GM12878 (cell line): Measurements from ENCODE around the gene MRPL53. TPM values are rescaled to one million over a fixed set of nuclear protein-coding genes. Genes with fewer than 3 reads are reported as not detected.

Experiments used
- CBX5 ChIP-seq: sonication (generic); IDR thresholded peaks from 2 replicates; pipeline ENCODE4 v1.6.1; 2016; ENCODE audit warnings: low read depth, moderate library complexity, mild to moderate bottlenecking, inconsistent platforms
- CREB1 ChIP-seq: IDR thresholded peaks from 2 replicates; pipeline ENCODE4 v1.6.1; 2012; ENCODE audit warnings: low read depth, mild to moderate bottlenecking, inconsistent platforms
- CUX1 ChIP-seq: IDR thresholded peaks from 2 replicates; pipeline ENCODE4 v1.6.1; 2012; ENCODE audit warnings: improper control_type of control experiment, low read depth, low read length; ENCODE audit not compliant: insufficient replicate concordance
- E2F8 ChIP-seq: fragments of 450-650 bp; IDR thresholded peaks from 2 replicates; pipeline ENCODE4 v1.6.1; 2018; ENCODE audit warnings: mild to moderate bottlenecking, low read depth, moderate library complexity; ENCODE audit not compliant: partially characterized antibody
- EZH2 ChIP-seq: IDR thresholded peaks from 2 replicates; pipeline ENCODE4 v1.6.1; 2012; ENCODE audit warnings: low read depth, mild to moderate bottlenecking, control low read depth, inconsistent platforms, low read length, borderline replicate concordance; ENCODE audit not compliant: control insufficient read depth
- HCFC1 ChIP-seq: fragments of 150-350 bp; IDR thresholded peaks from 2 replicates; pipeline ENCODE4 v1.6.1; 2014; ENCODE audit warnings: low read length
- IRF3 ChIP-seq: fragments of 450-650 bp; IDR thresholded peaks from 2 replicates; pipeline ENCODE4 v1.6.1; 2014; ENCODE audit warnings: mild to moderate bottlenecking
- IRF4 ChIP-seq: IDR thresholded peaks from 2 replicates; pipeline ENCODE4 v1.6.1; 2011; ENCODE audit warnings: low read depth, low read length
- JUNB ChIP-seq: IDR thresholded peaks from 2 replicates; pipeline ENCODE4 v1.6.1; 2016; ENCODE audit warnings: antibody characterized with exemption, mild to moderate bottlenecking
- MAX ChIP-seq: IDR thresholded peaks from 2 replicates; pipeline ENCODE4 v1.6.1; 2012; ENCODE audit warnings: low read depth, low read length, improper control_type of control experiment
- NBN ChIP-seq: fragments of 450-650 bp; IDR thresholded peaks from 2 replicates; pipeline ENCODE4 v1.6.1; 2016
- RBBP5 ChIP-seq: fragments of 200-600 bp; sonication (generic); conservative IDR thresholded peaks from 2 replicates; pipeline ENCODE4 v1.6.1; 2016
- RCOR1 ChIP-seq: conservative IDR thresholded peaks from 2 replicates; pipeline ENCODE4 v1.6.1; 2012; ENCODE audit warnings: low read depth, low read length, improper control_type of control experiment
- STAT1 ChIP-seq: fragments of 450-650 bp; conservative IDR thresholded peaks from 2 replicates; pipeline ENCODE4 v1.6.1; 2014; ENCODE audit warnings: antibody characterized with exemption, mild to moderate bottlenecking
- SUPT20H ChIP-seq: IDR thresholded peaks from 2 replicates; pipeline ENCODE4 v1.6.1; 2011; ENCODE audit warnings: low read depth, mild to moderate bottlenecking, low read length, moderate library complexity, borderline replicate concordance; ENCODE audit not compliant: control insufficient read depth
- TARDBP ChIP-seq: IDR thresholded peaks from 2 replicates; pipeline ENCODE4 v1.6.1; 2016; ENCODE audit warnings: borderline replicate concordance
- polyA plus RNA-seq, 11 experiments: library from polyadenylated mRNA; depleted of rRNA in 4 of 11; unstranded in 6 of 11; stranded (reverse) in 5 of 11; fragments of >200 nt; fragmentation: Nextera tagmentation in 4 of 11; fragmentation: Illumina TruSeq in 1 of 11; extraction: Ambion mirVana in 4 of 11; extraction: Trizol in 1 of 11; gene quantifications; 1 replicate in 1 of 11; 2 replicates in 10 of 11; pipeline versions ENCODE4 v1.2.1 to v1.2.3, GENCODE V29; 2011 to 2016; ENCODE audit warnings: inconsistent platforms in 2 of 11, missing spikeins in 2 of 11, low read depth in 1 of 11
- total RNA-seq, 4 experiments: library from RNA; depleted of rRNA in 3 of 4; stranded (reverse); fragments of >200 nt in 3 of 4; fragmentation: Illumina TruSeq in 1 of 4; extraction: Trizol in 1 of 4; gene quantifications; 2 replicates each; pipeline versions ENCODE4 v1.2.1 to v1.2.3, GENCODE V29; 2013 to 2021

The MRPL53 gene
- total and polyA plus RNA-seq, 10 of the 15 experiments (the other 5 are each of a cell fraction or from before 2014, with no cell fraction given), result 15.1 to 167 (median 80.9) TPM

- TF ChIP-seq CUX1 (no peak), CBX5 (no peak), STAT1 (peak; percentile 57; the same call in 1 of the 2 replicates), HCFC1 (peak; percentile 86), EZH2 (no peak), RBBP5 (peak; percentile 68; the same call in 1 of the 2 replicates), NBN (peak; percentile 96), IRF4 (0 out of 2 replicates have a peak, but pooled peaks have one; percentile 36), MAX (no peak; the same call in 1 of the 2 replicates), RCOR1 (no peak), JUNB (no peak), CREB1 (peak; percentile 67), IRF3 (no peak), SUPT20H (no peak), TARDBP (peak; percentile 78; the same call in 1 of the 2 replicates), E2F8 (peak; percentile 54)
These were observed 10.6 kb upstream of the MRPL53 start, which contains the start of the genes CCDC142 and TTC31 (continued) for GRCh38 chr2:74482801-74483674.
